GM19467 (cell line): ENCODE results near the gene MYLK.

ENCODE experiments used
- ATAC-seq: cut with Tn5 transposase; IDR thresholded peaks from one replicate; pipeline ENCODE4 v1.9.1; 2021; ENCODE audit warnings: mild to moderate bottlenecking, moderate library complexity; ENCODE audit not compliant: unreplicated experiment

Gene MYLK

GRCh38 chr3:123832692-123833397, 51.3 kb downstream of the MYLK start:
- no peak for ATAC-seq

GRCh38 chr3:123831420-123831819, 52.7 kb downstream of the MYLK start:
- no peak for ATAC-seq

- ATAC-seq: no peak
Observed at GRCh38 chr3:123821920-123822319, 62.2 kb downstream of the MYLK start.

GRCh38 chr3:123819949-123820348, 64.2 kb downstream of the MYLK start:
- no peak for ATAC-seq

GRCh38 chr3:123818921-123819429, 65.2 kb downstream of the MYLK start:
- ATAC-seq: no peak

GRCh38 chr3:123818324-123818920, 65.7 kb downstream of the MYLK start:
- ATAC-seq: no peak

GRCh38 chr3:123817413-123817812, 66.7 kb downstream of the MYLK start:
- no peak for ATAC-seq

GRCh38 chr3:123816673-123817207, 67.4 kb downstream of the MYLK start:
- no peak for ATAC-seq

- no peak for ATAC-seq
Observed at GRCh38 chr3:123815981-123816380, 68.2 kb downstream of the MYLK start.

- no peak for ATAC-seq
Observed at GRCh38 chr3:123813876-123814275, 70.3 kb downstream of the MYLK start.

- ATAC-seq: no peak
Observed at GRCh38 chr3:123809597-123809996, 74.5 kb downstream of the MYLK start.

GRCh38 chr3:123808812-123809211, 75.3 kb downstream of the MYLK start:
- no peak for ATAC-seq

GRCh38 chr3:123807820-123808219, 76.3 kb downstream of the MYLK start:
- no peak for ATAC-seq

- ATAC-seq: no peak
Observed at GRCh38 chr3:123805504-123805903, 78.6 kb downstream of the MYLK start.

- ATAC-seq: no peak
Observed at GRCh38 chr3:123805101-123805500, 79.0 kb downstream of the MYLK start.

GRCh38 chr3:123804676-123805075, 79.5 kb downstream of the MYLK start:
- no peak for ATAC-seq

GRCh38 chr3:123803521-123803920, 80.6 kb downstream of the MYLK start:
- no peak for ATAC-seq

- no peak for ATAC-seq
Observed at GRCh38 chr3:123802007-123802625, 82.0 kb downstream of the MYLK start.

GRCh38 chr3:123801474-123801873, 82.7 kb downstream of the MYLK start:
- no peak for ATAC-seq

- ATAC-seq: no peak
Observed at GRCh38 chr3:123800362-123800682, 83.8 kb downstream of the MYLK start.

GRCh38 chr3:123799544-123800361, 84.4 kb downstream of the MYLK start:
- no peak for ATAC-seq
